HG03378 (cell line): ENCODE results near the gene PRKCE.

Source experiments
- ATAC-seq: cut with Tn5 transposase; IDR thresholded peaks from one replicate; pipeline ENCODE4 v1.9.1; 2021; ENCODE audit warnings: mild to moderate bottlenecking, moderate library complexity; ENCODE audit not compliant: unreplicated experiment

The PRKCE gene

GRCh38 chr2:46171996-46172546 lies 520.6 kb downstream of the PRKCE start:
- ATAC-seq: no peak

- ATAC-seq: no peak
These were observed 521.6 kb downstream of the PRKCE start for GRCh38 chr2:46173030-46173429.

GRCh38 chr2:46173636-46174250 lies 522.3 kb downstream of the PRKCE start:
- ATAC-seq: no peak

DNA sequence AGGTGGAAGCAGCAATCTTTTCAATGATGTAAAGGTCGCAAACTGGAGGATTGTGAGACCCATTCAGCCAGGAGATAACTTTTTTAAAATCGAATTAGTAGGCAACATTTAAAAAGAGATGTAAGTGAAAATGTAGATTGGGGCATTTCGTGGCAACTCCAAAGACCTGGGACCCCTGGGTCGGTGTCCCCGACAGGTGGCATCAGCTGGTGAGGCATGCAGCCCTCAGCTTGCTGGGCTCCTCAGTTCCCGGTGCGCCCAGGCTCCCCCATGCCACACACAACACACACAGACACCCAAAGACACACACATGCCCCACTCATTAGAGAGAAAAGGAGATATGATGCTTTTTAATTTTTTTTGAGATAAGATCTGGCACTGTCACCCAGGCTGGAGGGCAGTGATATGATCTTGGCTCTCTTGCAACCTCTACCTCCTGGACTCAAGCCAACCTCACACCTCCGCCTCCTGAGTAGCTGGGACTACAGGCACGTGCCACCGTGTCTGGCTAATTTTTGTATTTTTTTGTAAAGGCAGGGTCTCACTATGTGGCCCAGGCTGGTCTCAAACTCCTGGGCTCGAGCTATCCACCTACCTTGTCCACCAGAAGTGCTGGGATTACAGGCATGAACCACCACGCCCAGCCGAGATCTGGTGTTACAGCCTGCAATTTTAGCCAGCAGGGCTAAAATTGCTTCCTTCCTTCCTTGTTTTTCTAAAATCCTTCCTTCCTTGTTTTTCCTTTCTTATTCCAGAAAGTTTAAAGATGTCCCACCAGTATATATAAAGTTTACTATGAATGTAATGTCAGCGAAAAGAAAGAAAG lies 523.1 kb downstream of the PRKCE start:
- no peak for ATAC-seq

GRCh38 chr2:46175419-46175818 lies 523.9 kb downstream of the PRKCE start:
- ATAC-seq: no peak

DNA sequence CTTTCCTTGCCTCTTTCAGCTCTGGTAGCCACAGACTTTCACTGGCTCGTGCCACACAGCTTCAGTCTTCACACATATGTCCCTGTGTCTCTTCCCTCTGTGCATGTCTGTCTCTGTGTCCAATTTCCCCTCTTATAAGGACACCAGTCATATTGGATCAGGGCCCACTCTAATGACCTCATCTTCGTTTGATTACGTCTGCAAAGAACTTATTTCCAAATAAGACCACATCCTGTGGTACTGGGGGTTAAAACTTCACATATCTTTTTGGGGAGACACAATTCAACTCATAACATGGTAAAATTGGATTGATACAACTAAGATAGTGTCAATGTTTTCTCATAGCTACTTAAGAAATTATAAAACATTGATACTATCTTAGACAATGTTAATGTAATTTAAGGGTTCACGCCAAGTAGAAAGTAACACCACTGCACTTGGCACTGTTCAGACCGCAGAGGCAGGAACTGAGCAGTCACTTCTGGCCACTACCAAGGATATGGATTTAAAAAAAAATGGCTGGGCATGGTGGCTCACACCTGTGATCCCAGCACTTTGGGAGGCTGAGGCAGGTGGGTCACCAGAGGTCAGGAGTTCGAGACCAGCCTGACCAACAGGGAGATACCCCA lies 526.1 kb downstream of the PRKCE start:
- ATAC-seq: no peak

DNA sequence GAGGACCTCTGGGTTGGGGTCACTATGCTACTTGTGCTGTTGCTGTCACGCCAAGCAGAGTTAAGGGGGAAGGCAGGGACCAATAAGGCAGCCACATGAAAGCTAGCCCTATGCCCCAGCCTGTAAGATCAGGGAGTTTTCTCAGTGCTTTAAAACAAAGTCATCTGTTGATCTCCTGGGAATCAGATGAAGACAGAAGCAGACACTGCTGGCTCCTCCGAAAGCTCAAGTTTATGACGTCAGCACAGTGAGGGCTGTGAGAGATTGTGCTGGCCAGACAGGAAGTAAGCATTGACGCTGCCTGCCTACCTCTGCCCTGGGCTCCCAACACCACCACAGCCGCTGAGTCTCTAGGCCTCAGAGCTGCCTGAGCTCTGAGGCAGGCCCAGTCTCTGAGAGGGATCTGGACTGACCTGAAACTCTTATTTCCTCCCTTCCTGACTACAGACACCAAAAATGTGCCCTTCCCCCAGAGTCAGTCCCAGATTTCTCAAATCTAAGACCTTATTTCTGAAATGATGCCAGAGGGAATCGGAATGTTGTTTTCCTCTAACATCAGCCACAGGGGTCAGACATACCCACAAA lies 527.7 kb downstream of the PRKCE start:
- ATAC-seq: peak; percentile 73

GRCh38 chr2:46180189-46180588 lies 528.7 kb downstream of the PRKCE start:
- no peak for ATAC-seq

DNA sequence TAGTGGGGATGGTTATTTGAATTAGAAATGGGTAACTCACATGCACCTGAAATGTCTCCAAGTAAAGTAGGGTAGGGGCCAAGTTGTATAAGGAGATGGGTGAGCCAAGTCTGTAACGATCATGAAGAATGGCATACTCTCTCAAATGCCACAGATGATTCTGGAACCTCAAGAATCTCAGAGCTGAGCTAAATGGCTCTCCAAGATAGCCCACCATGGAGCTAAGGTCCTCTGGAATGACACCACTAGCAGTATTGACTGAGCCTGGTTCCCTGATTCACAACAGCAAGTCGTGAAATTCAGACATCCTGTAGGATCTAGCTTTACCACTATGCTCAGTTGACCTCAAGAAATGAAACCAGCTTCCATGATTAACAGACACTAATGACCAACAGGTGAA lies 529.8 kb downstream of the PRKCE start:
- no peak for ATAC-seq

- no peak for ATAC-seq
These were observed 530.5 kb downstream of the PRKCE start for GRCh38 chr2:46181789-46182530.

DNA sequence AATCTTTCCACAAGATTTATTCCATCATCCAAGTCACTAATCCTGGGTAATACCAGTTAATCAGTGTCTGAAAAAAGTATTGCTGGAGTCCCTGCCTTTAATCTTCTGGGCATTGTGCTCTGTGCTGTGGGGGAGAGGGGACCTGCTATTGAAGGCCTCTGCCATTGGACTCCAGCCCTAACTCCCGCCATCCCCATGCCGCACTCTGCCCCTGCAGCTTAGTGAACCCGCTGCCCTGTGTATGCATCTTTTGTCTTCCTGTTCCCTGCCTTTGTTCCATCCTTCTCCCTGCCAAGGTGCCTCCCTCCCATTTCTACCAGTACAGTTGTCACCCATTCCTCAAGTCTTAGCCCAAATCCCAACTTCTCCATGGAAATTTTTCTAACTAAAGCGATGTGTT lies 532.0 kb downstream of the PRKCE start:
- no peak for ATAC-seq

- ATAC-seq: no peak
These were observed 533.5 kb downstream of the PRKCE start for GRCh38 chr2:46184794-46185583.

- ATAC-seq: peak; percentile 92
These were observed 535.7 kb downstream of the PRKCE start for GRCh38 chr2:46187112-46187618.

- no peak for ATAC-seq
These were observed 536.7 kb downstream of the PRKCE start for GRCh38 chr2:46188041-46188716.

- ATAC-seq: no peak
These were observed 541.9 kb downstream of the PRKCE start for GRCh38 chr2:46193356-46193755.

DNA sequence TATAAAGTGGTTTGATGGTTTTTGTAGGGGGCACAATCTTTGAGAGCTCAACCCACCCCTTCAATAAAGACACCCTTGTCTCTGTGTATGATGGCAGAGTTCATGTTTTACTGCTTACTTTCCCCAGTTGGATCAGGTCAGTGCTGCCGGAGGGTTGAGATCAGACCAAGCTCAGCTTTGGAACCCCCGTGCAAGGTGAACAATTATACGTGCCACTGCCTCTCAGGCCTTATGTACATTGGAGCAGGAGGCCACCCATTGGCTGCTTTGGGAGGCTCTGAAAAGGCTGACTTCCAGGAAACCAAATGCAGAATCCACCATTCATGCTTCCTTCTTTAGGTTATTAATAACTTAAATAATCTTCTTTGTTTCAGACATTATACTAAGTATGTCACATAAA lies 542.4 kb downstream of the PRKCE start:
- ATAC-seq: no peak

- no peak for ATAC-seq
These were observed 543.4 kb downstream of the PRKCE start for GRCh38 chr2:46194856-46195255.

GRCh38 chr2:46195819-46196218 lies 544.3 kb downstream of the PRKCE start:
- ATAC-seq: no peak

DNA sequence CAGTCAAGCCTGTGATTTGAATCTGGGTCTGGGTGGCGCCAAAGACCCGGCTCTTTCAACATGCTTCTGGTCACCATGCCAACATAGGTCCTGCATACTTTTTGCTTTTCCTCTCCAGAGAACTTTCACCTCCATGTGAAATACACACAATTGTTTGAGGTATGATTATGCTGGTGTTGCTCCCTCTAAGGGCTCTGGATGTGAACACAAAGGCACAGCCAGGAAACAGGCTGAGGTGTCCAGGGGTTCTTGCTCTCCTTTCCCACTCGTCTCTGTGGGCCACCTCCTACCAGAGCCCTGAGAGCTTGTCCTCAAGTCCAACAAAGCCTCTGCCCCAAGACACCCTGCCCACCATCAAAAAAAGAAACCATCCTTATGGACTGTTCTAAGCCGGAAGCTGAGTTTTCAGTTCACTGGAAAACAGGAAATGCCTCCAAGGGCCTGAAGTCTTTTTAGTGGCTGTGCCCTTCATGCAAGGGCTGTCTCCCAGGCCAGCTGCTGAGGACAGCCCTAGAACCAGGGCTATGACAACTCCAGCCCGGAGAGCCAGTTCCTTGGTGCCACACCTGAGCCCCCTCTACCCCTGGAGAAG lies 545.5 kb downstream of the PRKCE start:
- no peak for ATAC-seq
